Measurements from ENCODE around the gene ROBO1. TPM values are rescaled to one million over a fixed set of nuclear protein-coding genes. Genes with fewer than 3 reads are reported as not detected.
A peak's percentile ranks its signal among the peaks of the same experiment; 100 is the strongest.

Gene ROBO1
- total and polyA plus RNA-seq, 12 donors, result 6.4 to 144 (median 43.9) TPM

GRCh38 chr3:78919021-78919755, 848.6 kb downstream of the ROBO1 start:
- no peak for TF ChIP-seq POLR2A (IDR thresholded peaks at IDR 0.05)
- TF ChIP-seq, protein P1, sequence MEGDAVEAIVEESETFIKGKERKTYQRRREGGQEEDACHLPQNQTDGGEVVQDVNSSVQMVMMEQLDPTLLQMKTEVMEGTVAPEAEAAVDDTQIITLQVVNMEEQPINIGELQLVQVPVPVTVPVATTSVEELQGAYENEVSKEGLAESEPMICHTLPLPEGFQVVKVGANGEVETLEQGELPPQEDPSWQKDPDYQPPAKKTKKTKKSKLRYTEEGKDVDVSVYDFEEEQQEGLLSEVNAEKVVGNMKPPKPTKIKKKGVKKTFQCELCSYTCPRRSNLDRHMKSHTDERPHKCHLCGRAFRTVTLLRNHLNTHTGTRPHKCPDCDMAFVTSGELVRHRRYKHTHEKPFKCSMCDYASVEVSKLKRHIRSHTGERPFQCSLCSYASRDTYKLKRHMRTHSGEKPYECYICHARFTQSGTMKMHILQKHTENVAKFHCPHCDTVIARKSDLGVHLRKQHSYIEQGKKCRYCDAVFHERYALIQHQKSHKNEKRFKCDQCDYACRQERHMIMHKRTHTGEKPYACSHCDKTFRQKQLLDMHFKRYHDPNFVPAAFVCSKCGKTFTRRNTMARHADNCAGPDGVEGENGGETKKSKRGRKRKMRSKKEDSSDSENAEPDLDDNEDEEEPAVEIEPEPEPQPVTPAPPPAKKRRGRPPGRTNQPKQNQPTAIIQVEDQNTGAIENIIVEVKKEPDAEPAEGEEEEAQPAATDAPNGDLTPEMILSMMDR (IDR thresholded peaks at IDR 0.05), result no peak
- intact Hi-C loops (cut with DNase I), result no loop called here
- peak in 4 of 7 donors; percentile 20 to 51 (median 27) for DNase-seq
- Histone ChIP-seq H3K36me3 (replicated peaks in 1 of 2) (no peaks in the 10 kb centered on the region), H3K9me3 (replicated peaks in 1 of 3) (no peaks in the 10 kb centered on the region), H3K27ac (peak overlapping the region in 2 of 5 donors; percentile 45 to 59), H3K4me1 (replicated peaks in 1 of 2) (peaks cover 0 to 22% of the 10 kb centered on the region in 2 donors), H3K27me3 (no peaks in the 10 kb centered on the region), H3K4me3 (no peak overlapping the region)
- WGBS, 4 donors, result 59 to 80% (median 62%) methylated on average over 5 of the region's 5 CpGs

DNA sequence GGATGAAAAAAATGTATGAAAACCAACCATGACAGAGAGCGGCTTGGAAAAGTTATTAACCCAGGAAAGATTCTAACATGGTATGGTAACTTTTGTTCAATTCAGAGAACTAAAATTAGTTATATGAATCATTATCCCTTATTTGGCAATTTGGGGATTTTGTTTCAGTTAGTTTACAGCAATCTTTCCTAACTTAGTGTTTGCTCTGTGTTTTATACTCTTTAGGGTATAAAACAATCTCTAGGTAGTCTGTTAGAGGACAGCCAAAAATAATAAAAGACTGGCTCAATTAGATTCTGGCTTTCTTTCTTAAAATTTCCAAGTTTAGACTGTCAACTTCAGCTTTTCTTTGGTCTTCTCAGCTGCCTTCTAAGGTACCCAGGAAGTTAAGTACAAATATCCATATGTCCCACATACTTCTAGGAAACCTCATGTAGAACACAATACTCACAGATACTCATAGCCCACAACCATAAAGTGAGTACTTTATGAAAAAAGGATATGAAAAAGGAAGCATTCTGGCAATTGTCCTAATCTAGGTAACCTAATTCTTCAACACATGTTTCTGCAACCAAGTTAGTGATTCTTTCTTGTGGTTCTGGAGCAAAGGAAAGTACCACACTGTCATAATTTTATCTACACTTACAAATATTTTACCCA, 849.3 kb downstream of the ROBO1 start:
- Histone ChIP-seq H3K27ac (peak overlapping the region in 2 of 5 donors; percentile 45 to 59), H3K27me3 (no peaks in the 10 kb centered on the region), H3K36me3 (replicated peaks in 1 of 2) (no peaks in the 10 kb centered on the region), H3K9me3 (replicated peaks in 1 of 3) (no peaks in the 10 kb centered on the region), H3K4me3 (no peak overlapping the region), H3K4me1 (replicated peaks in 1 of 2) (peaks cover 0 to 22% of the 10 kb centered on the region in 2 donors)
- intact Hi-C loops (cut with DNase I), result no loop called here
- no peak for TF ChIP-seq POLR2A (IDR thresholded peaks at IDR 0.05)
- TF ChIP-seq, protein P1 (IDR thresholded peaks at IDR 0.05), result no peak
- DNase-seq, result no peak
- WGBS, 4 donors, result 95 to 100% (median 97%) methylated on average over 1 of the region's 1 CpG

GRCh38 chr3:78917536-78917935, 850.3 kb downstream of the ROBO1 start:
- H3K27me3 ChIP-seq, result no peaks in the 10 kb centered on the region
- no peak for TF ChIP-seq POLR2A (IDR thresholded peaks at IDR 0.05)
- TF ChIP-seq, protein P1 (IDR thresholded peaks at IDR 0.05), result no peak
- DNase-seq, result no peak
- no peak overlapping the region for H3K27ac ChIP-seq
- intact Hi-C loops (cut with DNase I), result no loop called here
- no peaks in the 10 kb centered on the region for H3K36me3 ChIP-seq (replicated peaks in 1 of 2)
- no peaks in the 10 kb centered on the region for H3K9me3 ChIP-seq (replicated peaks in 1 of 3)
- no peak overlapping the region for H3K4me3 ChIP-seq
- H3K4me1 ChIP-seq (replicated peaks in 1 of 2), result peaks cover 0 to 22% of the 10 kb centered on the region in 2 donors
- WGBS, 4 donors, result 52 to 57% (median 54%) methylated on average over 2 of the region's 2 CpGs

GRCh38 chr3:78913711-78914110, 854.1 kb downstream of the ROBO1 start:
- WGBS, 4 donors, result 76 to 79% (median 78%) methylated on average over 2 of the region's 2 CpGs
- H3K4me1 ChIP-seq (replicated peaks in 1 of 2), result peaks cover 0 to 15% of the 10 kb centered on the region in 2 donors
- DNase-seq, result no peak
- no peaks in the 10 kb centered on the region for H3K36me3 ChIP-seq (replicated peaks in 1 of 2)
- H3K27me3 ChIP-seq, result no peaks in the 10 kb centered on the region
- intact Hi-C loops (cut with DNase I), result no loop called here
- H3K9me3 ChIP-seq (replicated peaks in 1 of 3), result no peaks in the 10 kb centered on the region
- TF ChIP-seq POLR2A (IDR thresholded peaks at IDR 0.05), result no peak
- TF ChIP-seq, protein P1 (IDR thresholded peaks at IDR 0.05), result no peak
- H3K4me3 ChIP-seq, result no peak overlapping the region
- no peak overlapping the region for H3K27ac ChIP-seq
